PFSK-1 (cell line): Measurements from ENCODE around the gene PEF1.

Experiments
- POLR2AphosphoS5 ChIP-seq: IDR thresholded peaks from 2 replicates; pipeline ENCODE4 v1.6.1; 2012; ENCODE audit warnings: low read depth, mild to moderate bottlenecking, control low read depth, low read length, moderate library complexity
- SIN3A ChIP-seq: IDR thresholded peaks from 2 replicates; pipeline ENCODE4 v1.6.1; 2012; ENCODE audit warnings: mild to moderate bottlenecking, low read length, moderate library complexity, borderline replicate concordance; ENCODE audit not compliant: insufficient read depth
- TAF1 ChIP-seq: IDR thresholded peaks from 2 replicates; pipeline ENCODE4 v1.6.1; 2012; ENCODE audit warnings: low read length, control low read depth, borderline replicate concordance; ENCODE audit not compliant: insufficient read depth
- TF ChIP-seq, protein P1 (sequence below), 2 experiments: IDR thresholded peaks; 2 replicates each; pipeline versions ENCODE4 v1.6.1 to v1.8.0; 2011 to 2012; ENCODE audit warnings: low read depth in 2 of 2, low read length in 2 of 2, control low read depth in 1 of 2, inconsistent platforms in 1 of 2, mild to moderate bottlenecking in 1 of 2, moderate library complexity in 1 of 2; ENCODE audit not compliant: insufficient read depth in 1 of 2

DNA sequence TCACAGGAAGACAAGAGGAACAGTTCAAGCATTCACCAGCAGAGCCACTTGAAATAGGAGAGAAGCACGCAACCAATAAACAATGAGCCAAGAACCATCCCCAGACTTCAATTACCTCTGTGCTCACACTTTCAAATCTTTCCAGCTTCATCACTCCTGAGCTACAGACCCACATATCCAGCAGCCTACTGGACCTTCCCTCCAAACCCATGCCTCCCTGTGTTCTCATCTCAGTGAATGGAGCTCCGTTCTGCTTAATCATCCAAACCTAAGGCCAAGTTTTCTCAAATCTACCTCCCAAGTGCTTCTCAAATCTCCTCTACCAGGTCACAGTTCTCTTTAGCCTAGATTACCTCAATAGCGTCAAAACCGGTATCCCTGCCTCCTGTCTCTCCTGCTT, 3.7 kb downstream of the PEF1 start:
- no peak for TF ChIP-seq TAF1
- no peak for TF ChIP-seq POLR2AphosphoS5
- TF ChIP-seq, protein P1, sequence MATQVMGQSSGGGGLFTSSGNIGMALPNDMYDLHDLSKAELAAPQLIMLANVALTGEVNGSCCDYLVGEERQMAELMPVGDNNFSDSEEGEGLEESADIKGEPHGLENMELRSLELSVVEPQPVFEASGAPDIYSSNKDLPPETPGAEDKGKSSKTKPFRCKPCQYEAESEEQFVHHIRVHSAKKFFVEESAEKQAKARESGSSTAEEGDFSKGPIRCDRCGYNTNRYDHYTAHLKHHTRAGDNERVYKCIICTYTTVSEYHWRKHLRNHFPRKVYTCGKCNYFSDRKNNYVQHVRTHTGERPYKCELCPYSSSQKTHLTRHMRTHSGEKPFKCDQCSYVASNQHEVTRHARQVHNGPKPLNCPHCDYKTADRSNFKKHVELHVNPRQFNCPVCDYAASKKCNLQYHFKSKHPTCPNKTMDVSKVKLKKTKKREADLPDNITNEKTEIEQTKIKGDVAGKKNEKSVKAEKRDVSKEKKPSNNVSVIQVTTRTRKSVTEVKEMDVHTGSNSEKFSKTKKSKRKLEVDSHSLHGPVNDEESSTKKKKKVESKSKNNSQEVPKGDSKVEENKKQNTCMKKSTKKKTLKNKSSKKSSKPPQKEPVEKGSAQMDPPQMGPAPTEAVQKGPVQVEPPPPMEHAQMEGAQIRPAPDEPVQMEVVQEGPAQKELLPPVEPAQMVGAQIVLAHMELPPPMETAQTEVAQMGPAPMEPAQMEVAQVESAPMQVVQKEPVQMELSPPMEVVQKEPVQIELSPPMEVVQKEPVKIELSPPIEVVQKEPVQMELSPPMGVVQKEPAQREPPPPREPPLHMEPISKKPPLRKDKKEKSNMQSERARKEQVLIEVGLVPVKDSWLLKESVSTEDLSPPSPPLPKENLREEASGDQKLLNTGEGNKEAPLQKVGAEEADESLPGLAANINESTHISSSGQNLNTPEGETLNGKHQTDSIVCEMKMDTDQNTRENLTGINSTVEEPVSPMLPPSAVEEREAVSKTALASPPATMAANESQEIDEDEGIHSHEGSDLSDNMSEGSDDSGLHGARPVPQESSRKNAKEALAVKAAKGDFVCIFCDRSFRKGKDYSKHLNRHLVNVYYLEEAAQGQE (IDR thresholded peaks at IDR 0.05; ENCODE audit: insufficient read depth in 1 of 2, low read depth in 2 of 2, low read length in 2 of 2): no peak
- TF ChIP-seq SIN3A: no peak
